ENCODE measurements around the gene FIGNL2. TPM values are rescaled to one million over a fixed set of nuclear protein-coding genes. Genes with fewer than 3 reads are reported as not detected.

FIGNL2 gene
- total RNA-seq, 4 donors from 2014 or later = 0.17 to 0.49 (median 0.29) TPM; not detected in 1

GRCh38 chr12:51819736-51820525, 28.6 kb downstream of the FIGNL2 start:
- H3K4me3 ChIP-seq (ENCODE audit: low read depth, poor library complexity, severe bottlenecking) = no peak overlapping the region
- no peak for DNase-seq (ENCODE audit: low spot score in 2 of 2)
- no peak for TF ChIP-seq POLR2A (IDR thresholded peaks at IDR 0.05)
- no peak for TF ChIP-seq CTCF (IDR thresholded peaks at IDR 0.05)
- intact Hi-C loops (cut with DNase I; ENCODE audit: low total_unique reads) = loop anchor here (10.0 kb wide), 1 partner anchor 395 kb away; the partner anchor contains the start of gene SLC4A8
- 28 to 57% methylated on average over 31 to 32 of the region's 32 CpGs for WGBS, 2 donors

GRCh38 chr12:51818566-51819300, 29.8 kb downstream of the FIGNL2 start:
- TF ChIP-seq CTCF (IDR thresholded peaks at IDR 0.05) (no peak), POLR2A (IDR thresholded peaks at IDR 0.05) (no peak)
- intact Hi-C loops (cut with DNase I; ENCODE audit: low total_unique reads) = no loop called here
- 70 to 75% methylated on average over 4 of the region's 4 CpGs for WGBS, 2 donors
- DNase-seq (ENCODE audit: low spot score in 2 of 2) = no peak
- H3K4me3 ChIP-seq (ENCODE audit: low read depth, poor library complexity, severe bottlenecking) = no peak overlapping the region

- no peak overlapping the region for H3K4me3 ChIP-seq (ENCODE audit: low read depth, poor library complexity, severe bottlenecking)
- intact Hi-C loops (cut with DNase I; ENCODE audit: low total_unique reads) = no loop called here
- TF ChIP-seq POLR2A (IDR thresholded peaks at IDR 0.05) = no peak
- no peak for TF ChIP-seq CTCF (IDR thresholded peaks at IDR 0.05)
- DNase-seq (ENCODE audit: low spot score in 2 of 2) = no peak
- 61 to 87% methylated on average over 5 of the region's 5 CpGs for WGBS, 2 donors
These were observed 30.4 kb downstream of the FIGNL2 start for GRCh38 chr12:51818086-51818485.

- no peak for DNase-seq (ENCODE audit: low spot score in 2 of 2)
- TF ChIP-seq POLR2A (IDR thresholded peaks at IDR 0.05) = no peak
- no peak for TF ChIP-seq CTCF (IDR thresholded peaks at IDR 0.05)
- intact Hi-C loops (cut with DNase I; ENCODE audit: low total_unique reads) = no loop called here
- 84 to 87% methylated on average over 10 of the region's 10 CpGs for whole genome bisulfite sequencing, 2 donors
- no peak overlapping the region for H3K4me3 ChIP-seq (ENCODE audit: low read depth, poor library complexity, severe bottlenecking)
These were observed 31.2 kb downstream of the FIGNL2 start for GRCh38 chr12:51817027-51817953.

- intact Hi-C loops (cut with DNase I; ENCODE audit: low total_unique reads) = no loop called here
- TF ChIP-seq CTCF (IDR thresholded peaks at IDR 0.05) (no peak), POLR2A (IDR thresholded peaks at IDR 0.05) (no peak)
- WGBS, 2 donors = 87 to 92% methylated on average over 6 of the region's 6 CpGs
- H3K4me3 ChIP-seq (ENCODE audit: low read depth, poor library complexity, severe bottlenecking) = no peak overlapping the region
- no peak for DNase-seq (ENCODE audit: low spot score in 2 of 2)
These were observed 32.9 kb downstream of the FIGNL2 start for GRCh38 chr12:51815571-51815970.

Measured in lower leg skin (tissue), 4 donors.